VCaP (cell line): ENCODE data around the gene FSTL5.

Source experiments
- H3K27ac ChIP-seq: fragments of 450-650 bp; 2 replicates; pipeline ENCODE4 v1.5.1; 2017
- TF ChIP-seq, protein P1 (sequence below): fragments of 450-650 bp; conservative IDR thresholded peaks from 2 replicates; pipeline ENCODE4 v1.5.1; 2017; ENCODE audit warnings: mild to moderate bottlenecking, moderate library complexity

The FSTL5 gene

DNA sequence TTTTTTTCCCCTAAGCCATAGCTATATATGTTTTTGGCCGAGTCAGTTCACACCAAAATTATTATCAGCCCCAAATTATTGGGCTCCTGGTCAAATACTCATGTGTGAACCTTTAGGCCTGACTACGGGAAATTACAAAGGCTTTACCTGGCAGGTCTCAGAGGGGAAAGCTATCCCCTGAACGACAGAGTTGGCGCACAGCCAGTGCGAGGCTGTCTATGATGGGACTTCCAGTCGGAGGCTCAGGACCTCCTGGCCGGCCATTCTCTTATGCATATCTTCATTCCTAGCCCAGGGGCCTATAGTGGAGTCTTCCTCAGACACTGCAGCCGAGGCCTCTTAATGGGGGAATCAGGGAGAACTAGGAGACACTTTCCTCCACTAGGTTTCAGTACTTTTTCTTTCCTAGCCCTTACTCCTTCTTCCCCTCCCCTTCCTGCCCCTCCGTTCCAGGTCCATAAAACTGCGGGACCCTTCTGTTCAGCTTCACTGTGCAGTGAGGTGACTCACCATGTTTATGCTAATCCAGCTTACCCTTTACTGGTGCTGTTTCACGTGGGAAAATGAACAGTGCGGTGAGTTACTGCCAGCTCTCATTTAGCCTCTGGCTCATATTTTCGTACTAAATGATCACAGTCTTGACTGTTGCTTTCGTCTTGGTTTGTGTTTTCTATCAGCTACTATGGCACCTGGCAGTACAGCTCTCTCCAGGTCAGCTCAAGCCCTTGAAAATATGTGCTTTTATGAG is 533.9 kb downstream of the FSTL5 start:
- H3K27ac ChIP-seq: no peak overlapping the region
- TF ChIP-seq, protein P1, sequence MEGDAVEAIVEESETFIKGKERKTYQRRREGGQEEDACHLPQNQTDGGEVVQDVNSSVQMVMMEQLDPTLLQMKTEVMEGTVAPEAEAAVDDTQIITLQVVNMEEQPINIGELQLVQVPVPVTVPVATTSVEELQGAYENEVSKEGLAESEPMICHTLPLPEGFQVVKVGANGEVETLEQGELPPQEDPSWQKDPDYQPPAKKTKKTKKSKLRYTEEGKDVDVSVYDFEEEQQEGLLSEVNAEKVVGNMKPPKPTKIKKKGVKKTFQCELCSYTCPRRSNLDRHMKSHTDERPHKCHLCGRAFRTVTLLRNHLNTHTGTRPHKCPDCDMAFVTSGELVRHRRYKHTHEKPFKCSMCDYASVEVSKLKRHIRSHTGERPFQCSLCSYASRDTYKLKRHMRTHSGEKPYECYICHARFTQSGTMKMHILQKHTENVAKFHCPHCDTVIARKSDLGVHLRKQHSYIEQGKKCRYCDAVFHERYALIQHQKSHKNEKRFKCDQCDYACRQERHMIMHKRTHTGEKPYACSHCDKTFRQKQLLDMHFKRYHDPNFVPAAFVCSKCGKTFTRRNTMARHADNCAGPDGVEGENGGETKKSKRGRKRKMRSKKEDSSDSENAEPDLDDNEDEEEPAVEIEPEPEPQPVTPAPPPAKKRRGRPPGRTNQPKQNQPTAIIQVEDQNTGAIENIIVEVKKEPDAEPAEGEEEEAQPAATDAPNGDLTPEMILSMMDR: no peak

- TF ChIP-seq, protein P1: no peak
These were observed 559.1 kb downstream of the FSTL5 start for GRCh38 chr4:161604516-161605300.

DNA sequence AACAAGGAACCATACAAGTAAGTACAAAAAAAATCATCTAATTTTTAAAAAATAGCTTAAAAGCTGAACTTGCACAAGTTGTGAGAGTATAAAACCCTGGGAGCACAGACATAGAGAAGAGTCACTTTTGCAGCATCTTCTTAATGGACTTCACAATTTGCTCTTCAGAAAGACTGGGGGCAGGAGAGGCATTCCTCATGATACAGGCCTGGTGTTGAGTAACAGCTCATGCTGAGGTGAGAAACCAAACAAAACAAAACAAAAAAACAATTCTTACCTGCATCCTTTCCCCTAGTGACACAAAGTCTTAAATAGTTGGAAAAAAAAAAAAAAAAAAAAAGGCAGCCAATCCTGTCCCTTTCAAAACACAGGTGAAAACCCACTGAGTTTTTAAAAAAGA is 562.8 kb downstream of the FSTL5 start:
- TF ChIP-seq, protein P1: no peak
- H3K27ac ChIP-seq: no peak overlapping the region

More at GRCh38 chr4:161604516-161605300, 559.1 kb downstream of the FSTL5 start:
- no peak overlapping the region for H3K27ac ChIP-seq

DNA sequence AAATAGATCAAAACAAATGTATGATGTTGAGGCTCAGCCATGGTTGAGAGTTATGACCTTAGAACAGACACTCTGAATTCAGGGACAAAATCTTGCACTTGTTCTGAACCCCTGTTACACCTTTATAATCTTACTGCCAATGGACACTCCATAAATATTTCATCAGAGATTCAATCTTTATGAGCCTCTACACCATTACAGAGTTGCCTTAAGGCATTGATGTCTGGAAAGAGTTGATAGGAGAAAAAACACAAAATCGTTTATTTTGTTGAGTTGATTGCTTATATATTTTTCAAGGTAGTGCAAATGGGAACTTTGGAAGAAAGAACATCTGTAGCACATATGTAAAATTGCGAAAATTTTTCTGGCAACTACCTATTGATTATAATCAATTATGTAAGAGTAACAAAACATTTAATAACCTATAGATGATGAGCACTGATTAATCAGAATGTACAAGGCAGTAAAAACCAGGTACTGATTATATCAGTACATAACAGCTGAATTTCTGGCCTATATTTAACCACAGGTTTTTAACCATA is 568.5 kb downstream of the FSTL5 start:
- no peak overlapping the region for H3K27ac ChIP-seq
- TF ChIP-seq, protein P1: no peak

DNA sequence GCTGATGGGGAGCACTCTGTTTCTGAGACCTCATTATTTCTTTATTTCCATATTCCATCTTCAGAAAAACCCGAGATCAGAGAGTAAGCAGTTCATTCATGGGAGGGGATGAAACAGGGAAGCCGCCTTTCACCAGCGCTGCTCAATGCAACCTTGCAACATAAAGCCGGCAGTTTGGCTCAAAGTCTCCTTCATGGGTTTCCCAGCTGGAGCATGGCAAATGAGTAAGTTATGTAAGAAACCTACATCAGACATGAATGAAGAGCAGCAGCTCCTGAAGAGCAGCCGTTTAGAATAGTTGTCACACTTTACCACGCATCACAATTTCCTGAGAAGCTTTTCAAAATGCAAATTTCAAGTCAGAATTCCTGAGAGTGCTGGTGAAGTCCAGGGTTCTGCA is 578.8 kb downstream of the FSTL5 start:
- TF ChIP-seq, protein P1: no peak

DNA sequence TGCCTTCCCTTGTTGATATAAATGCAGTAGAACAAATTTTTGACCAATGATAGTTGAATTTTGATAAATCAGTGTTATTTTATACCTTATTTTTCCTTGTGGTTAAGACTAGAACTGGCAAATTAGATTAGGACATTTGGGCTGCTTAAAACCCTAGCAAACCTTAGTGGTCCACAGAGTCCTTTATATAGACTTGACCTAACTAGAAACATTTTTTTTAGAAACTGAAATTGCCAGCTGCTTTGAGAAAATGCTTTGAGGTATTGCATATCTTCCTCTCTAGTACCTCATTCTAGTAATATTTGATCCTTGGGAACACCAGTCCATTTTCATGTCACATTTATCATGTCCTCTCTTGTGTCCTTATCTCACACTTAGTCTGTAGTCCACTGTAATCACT is 580.3 kb downstream of the FSTL5 start:
- no peak overlapping the region for H3K27ac ChIP-seq
- TF ChIP-seq, protein P1: no peak

More for the DNA sequence above, 578.8 kb downstream of the FSTL5 start:
- no peak overlapping the region for H3K27ac ChIP-seq
